HepG2 (cell line): ENCODE measurements around the gene TFAM. TPM values are rescaled to one million over a fixed set of nuclear protein-coding genes. Genes with fewer than 3 reads are reported as not detected.

Experiments used
- ATAC-seq: fragments of 200-7000 bp; cut with Tn5 transposase; 3 replicates; pipeline ENCODE4 v1.9.1; 2020; ENCODE audit warnings: mild to moderate bottlenecking, moderate library complexity
- BruUV-seq: library from RNA; stranded (reverse); fragments of 400-500 nt; replicated peaks from 2 replicates; lab custom pipeline; 2021; lab: Mats Ljungman, UMichigan
- CTCF ChIA-PET: fragments of 300-600 bp; formaldehyde crosslinking; extraction: SDS; loops from one replicate; lab custom pipeline; 2021; ENCODE audit warnings: low total read pairs, inconsistent platforms, low intra/inter-chr PET ratio; lab: Yijun Ruan, JAX
- POLR2A ChIA-PET: fragments of 350-600 bp; sonication (Branson Sonifier 250); formaldehyde crosslinking; loops from one replicate; lab custom pipeline; 2020; ENCODE audit warnings: antibody characterized with exemption, inconsistent platforms; lab: Yijun Ruan, JAX
- DNase-seq: peaks from one replicate; pipeline ENCODE4 v3.0.0-alpha.2; 2015; ENCODE audit warnings: low spot score
- FAIRE-seq: peaks from 3 replicates; lab custom pipeline; 2011; peaks lifted over from hg19 to GRCh38; lab: Jason Lieb, UNC
- H2AFZ ChIP-seq: one replicate; pipeline ENCODE4 v1.6.1; 2011; ENCODE audit warnings: low read length, inconsistent platforms
- H3K27ac ChIP-seq: fragments of 300-600 bp; 3 replicates; pipeline ENCODE4 v1.8.0; 2011; ENCODE audit warnings: mixed run types, mild to moderate bottlenecking, mixed read lengths, low read length, inconsistent platforms; ENCODE audit not compliant: insufficient read depth; ENCODE audit errors: extremely low read length
- H3K27me3 ChIP-seq, 2 experiments: fragments of 200-600 bp in 1 of 2; 2 replicates in 1 of 2; 3 replicates in 1 of 2; pipeline versions ENCODE4 v1.6.0 to v1.8.0; 2011; ENCODE audit warnings: low read length in 2 of 2, mild to moderate bottlenecking in 2 of 2, moderate library complexity in 2 of 2, inconsistent platforms in 1 of 2; ENCODE audit not compliant: insufficient read depth in 2 of 2, control insufficient read depth in 1 of 2
- H3K36me3 ChIP-seq, 2 experiments: fragments of 200-600 bp in 1 of 2; replicated peaks in 1 of 2; 2 replicates in 1 of 2; 3 replicates in 1 of 2; pipeline versions ENCODE4 v1.5.1 to v1.8.0; 2011; ENCODE audit warnings: low read length in 2 of 2, inconsistent platforms in 1 of 2; ENCODE audit not compliant: insufficient read depth in 2 of 2, control insufficient read depth in 1 of 2
- H3K4me1 ChIP-seq: 2 replicates; pipeline ENCODE4 v1.5.1; 2012; ENCODE audit warnings: low read length, inconsistent platforms; ENCODE audit not compliant: insufficient read depth
- H3K4me2 ChIP-seq: 2 replicates; pipeline ENCODE4 v1.6.0; 2011; ENCODE audit warnings: low read depth, low read length, inconsistent platforms
- H3K4me3 ChIP-seq, 3 experiments: fragments of 200-600 bp in 1 of 3; sonication (generic), shearing (Covaris generic) in 1 of 3; replicated peaks in 1 of 3; 2 replicates each; pipeline ENCODE4 v1.5.1; 2011 to 2016; ENCODE audit warnings: low read length in 3 of 3, inconsistent platforms in 2 of 3, low read depth in 2 of 3, mild to moderate bottlenecking in 2 of 3, control low read depth in 1 of 3, mixed read lengths in 1 of 3; ENCODE audit not compliant: insufficient read depth in 1 of 3
- H3K79me2 ChIP-seq: one replicate; pipeline ENCODE4 v1.6.1; 2011; ENCODE audit warnings: low read length, inconsistent platforms; ENCODE audit not compliant: insufficient read depth
- H3K9ac ChIP-seq: 2 replicates; pipeline ENCODE4 v1.6.0; 2011; ENCODE audit warnings: mild to moderate bottlenecking, low read depth, low read length, inconsistent platforms; ENCODE audit not compliant: insufficient read depth
- H3K9me3 ChIP-seq: 2 replicates; pipeline ENCODE4 v1.5.1; 2012; ENCODE audit warnings: mild to moderate bottlenecking, low read length
- H4K20me1 ChIP-seq: 2 replicates; pipeline ENCODE4 v1.6.0; 2011; ENCODE audit warnings: inconsistent platforms, mild to moderate bottlenecking, low read length, moderate library complexity; ENCODE audit not compliant: insufficient read depth
- ETV5 ChIP-seq: IDR thresholded peaks from 2 replicates; pipeline ENCODE4 v1.6.1; 2018; ENCODE audit warnings: missing biosample characterization, missing genetic modification reagents, inconsistent platforms, borderline replicate concordance
- STAG1 ChIP-seq: sonication (generic); formaldehyde crosslinking; IDR thresholded peaks from 2 replicates; pipeline ENCODE4 v1.4.0; 2020; ENCODE audit warnings: missing genetic modification reagents
- ZNF891 ChIP-seq: sonication (generic); formaldehyde crosslinking; IDR thresholded peaks from 2 replicates; pipeline ENCODE4 v1.5.0; 2020; ENCODE audit warnings: mild to moderate bottlenecking, missing genetic modification reagents
- WGBS: methylation state at CpG from one replicate; pipeline ENCODE4 v1.1.6; 2017; ENCODE audit warnings: low lambda C conversion rate; 5-methylcytosine and 5-hydroxymethylcytosine counted together
- in situ Hi-C: cut with HindIII; loops from 2 replicates; pipeline ENCODE4 v1.10.0; 2017; ENCODE audit warnings: low pct_unique_long_range_greater_than_20kb; ENCODE audit not compliant: extremely low pct_ligation_motif_present
- intact Hi-C: fragments of 100-400 bp; cut with micrococcal nuclease; formaldehyde crosslinking; loops from one replicate; pipeline ENCODE4 v1.10.0; 2022; ENCODE audit not compliant: unreplicated experiment
- polyA plus RNA-seq, 8 experiments: library from polyadenylated mRNA; depleted of rRNA in 3 of 8; stranded (reverse) in 7 of 8; unstranded in 1 of 8; fragments of >200 nt; fragmentation: Illumina TruSeq in 4 of 8; extraction: Trizol in 4 of 8; gene quantifications; 2 replicates each; pipeline versions ENCODE4 v1.2.1 to v1.2.3, GENCODE V29; 2011 to 2016; ENCODE audit warnings: low read depth in 4 of 8, missing spikeins in 1 of 8, mixed read lengths in 1 of 8; ENCODE audit not compliant: insufficient read depth in 1 of 8
- total RNA-seq, 5 experiments: library from RNA; depleted of rRNA; stranded (reverse); fragments of >200 nt; fragmentation: Illumina TruSeq; extraction: Trizol; gene quantifications; 2 replicates each; pipeline ENCODE4 v1.2.3, GENCODE V29; 2016; ENCODE audit warnings: low read depth in 1 of 5
- TF ChIP-seq, protein P1 (sequence below): sonication (generic); formaldehyde crosslinking; IDR thresholded peaks from 2 replicates; pipeline ENCODE4 v1.5.0; 2020; ENCODE audit warnings: missing genetic modification reagents

The TFAM gene
- total and polyA plus RNA-seq, 2 of the 13 experiments (the other 11 are each of a cell fraction or from before 2014, with no cell fraction given), result 18.4 to 125 TPM

DNA sequence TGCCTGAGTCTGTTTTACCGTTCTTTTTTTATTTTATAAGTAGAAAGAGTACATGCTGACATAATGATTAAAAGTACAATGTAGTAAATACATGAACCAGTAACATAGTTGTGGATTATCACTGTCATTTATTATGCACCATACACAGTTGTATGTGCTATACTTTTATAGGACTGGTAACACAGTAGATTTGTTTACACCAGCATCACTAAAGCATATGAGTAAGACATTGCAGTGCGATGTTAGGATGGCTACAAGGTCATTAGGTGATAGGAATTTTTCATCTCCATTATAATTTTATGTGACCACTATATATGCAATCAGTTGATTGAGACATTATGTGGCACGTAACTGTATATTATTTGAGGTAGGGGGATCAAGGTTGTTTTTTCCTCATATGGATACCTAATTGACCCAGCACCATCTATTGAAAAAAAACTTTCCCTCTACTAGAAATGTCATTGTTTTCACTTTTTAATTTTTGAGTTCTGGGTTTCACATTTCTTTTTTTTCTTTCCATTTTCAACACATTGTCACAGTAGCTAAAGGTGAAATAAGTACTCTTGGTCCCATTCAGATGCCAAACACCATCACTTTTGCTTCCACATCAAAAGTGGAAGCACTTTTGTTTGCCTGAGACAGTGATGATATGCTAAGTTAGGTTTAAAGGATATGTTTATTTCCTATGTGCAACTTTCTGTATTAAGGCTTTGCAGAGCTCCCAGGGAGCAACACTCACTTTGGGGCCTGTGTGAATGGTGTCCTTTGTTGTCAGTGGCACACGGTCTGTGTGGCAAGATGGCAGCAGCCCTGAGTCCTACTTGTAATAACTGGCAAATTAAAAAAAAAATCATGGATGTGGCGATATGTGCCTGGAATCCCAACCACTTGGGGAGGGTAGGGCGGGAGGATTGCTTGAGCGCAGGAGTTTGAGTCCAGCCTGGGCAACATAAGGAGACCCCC, 33.3 kb upstream of the TFAM start:
- no peak for ATAC-seq
- H3K9me3 ChIP-seq, result no peaks in the 10 kb centered on the region
- ChIA-PET POLR2A (interaction anchor here (2.9 kb wide), 1 partner anchor 17 kb away, joined by 9 read pairs; the partner anchor contains the start of gene UBE2D1), CTCF (no interaction called here)
- peaks cover 21% of the 10 kb centered on the region for H3K79me2 ChIP-seq
- peaks cover 35% of the 10 kb centered on the region for H3K4me1 ChIP-seq
- no peak overlapping the region for H3K4me2 ChIP-seq
- no peak for DNase-seq
- H3K36me3 ChIP-seq, result no peaks in the 10 kb centered on the region
- TF ChIP-seq, protein P1, sequence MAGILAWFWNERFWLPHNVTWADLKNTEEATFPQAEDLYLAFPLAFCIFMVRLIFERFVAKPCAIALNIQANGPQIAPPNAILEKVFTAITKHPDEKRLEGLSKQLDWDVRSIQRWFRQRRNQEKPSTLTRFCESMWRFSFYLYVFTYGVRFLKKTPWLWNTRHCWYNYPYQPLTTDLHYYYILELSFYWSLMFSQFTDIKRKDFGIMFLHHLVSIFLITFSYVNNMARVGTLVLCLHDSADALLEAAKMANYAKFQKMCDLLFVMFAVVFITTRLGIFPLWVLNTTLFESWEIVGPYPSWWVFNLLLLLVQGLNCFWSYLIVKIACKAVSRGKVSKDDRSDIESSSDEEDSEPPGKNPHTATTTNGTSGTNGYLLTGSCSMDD (CRISPR knock-in tag), result no peak
- TF ChIP-seq STAG1 (CRISPR knock-in tag), result no peak
- TF ChIP-seq ETV5 (CRISPR knock-in tag), result no peak
- no peak for TF ChIP-seq ZNF891 (CRISPR knock-in tag)
- H3K27ac ChIP-seq, result no peak overlapping the region
- no peaks in the 10 kb centered on the region for H3K27me3 ChIP-seq
- 95% methylated on average over 7 of the region's 7 CpGs for WGBS
- no peak overlapping the region for H2AFZ ChIP-seq
- in situ Hi-C loops (no loop called here), intact Hi-C loops (no loop called here)
- H4K20me1 ChIP-seq, result 0 out of 2 replicates have a peak, but pooled peaks cover 4% of the 10 kb centered on the region
- FAIRE-seq, result no peak
- BruUV-seq, result no TSS peak
- no peak overlapping the region for H3K4me3 ChIP-seq
- H3K9ac ChIP-seq, result no peak overlapping the region
